Cardiac septum (tissue), 1 donor: Measurements from ENCODE around the gene AGBL1. TPM values are rescaled to one million over a fixed set of nuclear protein-coding genes. Genes with fewer than 3 reads are reported as not detected.
"Not testable (repeated sequence)": the region's sequence is repeated elsewhere in the genome, so short reads cannot be mapped to it uniquely, and the experiment has no call there.

Experiments
- DNase-seq: peaks from one replicate; pipeline ENCODE4 v3.0.0-alpha.2; 2020; ENCODE audit warnings: low spot score
- intact Hi-C: fragments of 100-400 bp; cut with DNase I; formaldehyde crosslinking; loops from one replicate; pipeline ENCODE4 v1.14.0; 2022
- total RNA-seq: library from RNA; stranded (reverse); fragmentation: NEBNext Ultra II Directional; extraction: Animal tissue kit (Norgen Biotek cat#: 25700); gene quantifications from one replicate; pipeline ENCODE4 v1.2.1, GENCODE V29; 2021
- donor health status: DM: no; HTN: no; CAD: no.

AGBL1 gene
- total RNA-seq, 1 donor from 2014 or later: 0.19 TPM

DNA sequence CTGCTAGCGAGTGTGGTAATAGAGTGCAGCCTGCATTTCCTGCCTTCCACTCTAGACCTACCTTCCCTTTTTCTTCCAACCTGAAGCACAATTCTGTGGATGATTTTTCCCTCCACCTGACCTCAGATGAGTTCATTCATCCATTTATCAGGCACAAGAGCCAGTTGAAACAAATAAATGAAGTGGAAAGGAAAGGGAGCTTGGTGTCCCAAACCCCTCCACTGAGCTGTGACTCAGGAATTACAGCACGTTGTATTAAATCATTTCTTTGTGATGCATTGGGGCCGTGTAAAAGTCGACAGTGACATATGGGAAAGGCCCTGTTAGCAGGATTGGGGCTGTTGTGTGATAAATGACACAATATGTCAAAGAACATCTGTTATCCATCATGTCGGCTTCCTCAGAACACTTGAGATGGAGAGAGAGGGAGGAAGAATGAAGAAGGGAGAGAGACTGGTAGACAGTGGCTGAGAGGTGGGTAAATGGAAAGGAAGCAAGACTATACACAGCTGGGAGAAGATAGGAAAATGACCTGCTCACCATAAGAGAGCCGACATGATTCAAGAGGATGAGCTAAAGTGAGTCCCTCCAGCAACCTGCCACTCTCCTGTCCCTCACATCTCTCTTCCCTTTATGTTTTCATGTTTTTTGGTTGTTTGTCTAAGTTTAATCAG is 366.0 kb downstream of the AGBL1 start:
- DNase-seq: no peak
- intact Hi-C loops: no loop called here

DNA sequence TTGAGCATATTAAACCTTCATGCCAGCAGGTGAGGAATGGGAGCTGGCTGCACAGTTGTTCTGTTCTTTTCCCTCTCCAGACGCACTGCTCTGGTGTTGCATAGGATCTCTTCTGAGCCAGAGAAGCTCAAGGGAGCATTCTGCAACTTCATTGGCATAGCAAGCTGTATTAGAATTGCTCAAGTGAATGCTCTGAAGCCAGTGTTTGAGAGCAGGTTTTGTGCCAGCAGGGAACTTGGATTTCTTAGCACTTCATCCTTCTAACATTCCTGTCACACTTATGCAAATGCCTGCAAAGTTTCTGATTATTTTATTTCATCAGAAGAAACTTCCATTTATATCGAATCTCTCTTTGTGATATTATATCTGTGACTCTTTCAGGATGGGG is 366.6 kb downstream of the AGBL1 start:
- no peak for DNase-seq
- intact Hi-C loops: no loop called here

DNA sequence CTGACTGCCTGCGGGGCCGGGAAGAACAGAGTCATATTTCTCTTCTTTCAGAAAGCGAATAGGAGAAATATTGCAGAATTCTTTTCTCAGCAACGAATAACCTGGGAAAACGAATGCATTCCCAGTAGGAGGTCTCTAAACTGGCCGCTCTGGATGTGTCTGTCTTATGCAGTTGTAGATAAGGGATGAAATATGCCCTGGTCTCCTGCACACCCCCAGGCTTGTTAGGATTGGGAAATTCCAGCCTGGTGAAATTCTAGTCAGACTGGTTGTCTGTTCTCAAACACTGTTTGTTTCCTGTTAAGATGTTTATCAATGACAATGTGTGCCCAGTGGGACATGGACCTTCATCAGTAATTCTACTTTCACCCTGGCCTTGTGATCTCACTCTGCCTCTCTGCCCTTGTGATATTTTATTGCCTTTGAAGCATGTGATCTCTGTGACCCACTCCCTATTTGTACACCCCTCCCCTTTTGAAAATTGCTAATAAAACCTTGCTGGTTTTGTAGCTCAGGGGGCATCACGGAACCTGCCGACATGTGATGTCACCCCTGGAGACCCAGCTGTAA is 385.9 kb downstream of the AGBL1 start:
- intact Hi-C loops, DNase-seq: not testable (repeated sequence)

DNA sequence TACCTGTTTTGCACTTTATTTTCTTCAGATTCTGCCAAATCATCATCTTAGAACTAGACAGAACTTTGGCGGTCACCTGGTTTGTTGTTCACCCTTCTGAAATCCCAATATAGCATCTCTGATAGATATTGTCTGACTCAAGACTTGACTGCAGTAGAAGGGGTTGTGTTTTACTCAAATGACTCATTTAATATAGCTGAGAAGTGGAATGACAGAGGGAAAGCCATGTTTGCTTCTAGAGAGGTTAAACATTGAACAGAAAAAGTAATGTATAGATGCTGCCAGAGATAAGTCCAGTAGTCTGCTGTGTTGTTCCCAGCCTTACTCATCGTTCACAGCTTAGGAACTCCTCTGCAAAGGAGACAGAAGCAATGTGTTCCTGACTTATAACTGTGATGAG is 402.0 kb downstream of the AGBL1 start:
- intact Hi-C loops: no loop called here
- no peak for DNase-seq

DNA sequence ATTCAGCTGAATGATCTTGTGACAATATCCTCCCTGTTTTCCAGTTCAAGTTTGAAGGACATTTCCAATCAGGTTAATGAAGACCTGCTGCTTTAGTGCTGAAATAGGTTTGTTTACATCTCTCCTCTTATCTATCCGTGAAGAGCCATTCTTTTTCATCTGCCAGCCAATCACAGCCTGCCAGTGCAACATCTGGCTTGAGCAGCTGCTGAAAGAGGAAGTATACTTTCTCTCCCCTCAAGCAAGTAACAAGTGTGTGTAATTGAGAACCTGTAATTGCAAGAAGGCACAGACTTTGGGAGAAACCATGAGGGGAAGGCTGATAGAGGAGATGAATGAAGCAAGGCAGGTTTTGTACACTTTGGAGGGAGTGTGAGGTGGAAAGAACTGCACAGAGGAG is 404.3 kb downstream of the AGBL1 start:
- intact Hi-C loops: no loop called here
- DNase-seq: no peak

DNA sequence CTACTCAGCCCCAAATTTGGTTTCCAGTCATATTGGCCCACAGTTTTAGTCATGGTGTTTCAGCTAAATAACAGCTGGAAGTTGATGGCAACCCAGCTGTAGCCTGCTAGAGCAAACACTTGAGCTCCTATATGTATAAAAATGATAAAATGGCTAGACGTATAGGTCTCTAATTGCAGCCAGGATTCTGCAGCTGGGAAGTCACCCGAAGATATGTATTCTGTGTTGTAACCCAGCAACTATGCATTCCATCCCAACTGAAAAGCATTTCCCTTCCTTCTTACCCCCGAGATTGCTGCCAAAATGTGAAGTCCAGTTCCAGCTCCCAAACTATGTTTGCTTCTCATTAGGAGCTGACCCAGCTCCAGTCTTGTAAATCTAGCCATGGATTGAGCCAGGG is 408.4 kb downstream of the AGBL1 start:
- no peak for DNase-seq
- intact Hi-C loops: no loop called here

DNA sequence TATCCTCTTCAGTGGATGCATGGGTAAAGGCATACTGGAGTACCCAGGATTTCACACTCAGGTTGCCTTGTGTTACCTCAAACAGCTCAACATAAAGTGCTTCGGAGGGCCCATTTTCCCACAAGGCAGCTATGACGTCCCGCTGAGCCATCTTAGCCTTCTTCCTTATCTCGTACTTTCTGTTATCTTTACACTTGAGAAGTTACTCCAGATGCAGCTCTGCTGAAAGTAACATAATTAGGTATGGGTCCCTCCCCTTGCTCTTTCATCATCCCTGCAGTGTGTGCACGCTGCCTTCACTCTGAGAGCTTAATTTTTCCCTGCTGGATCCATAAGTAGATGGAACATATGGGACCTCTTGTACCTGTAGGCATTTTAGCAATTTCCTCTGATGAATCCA is 410.3 kb downstream of the AGBL1 start:
- intact Hi-C loops: no loop called here
- no peak for DNase-seq

DNA sequence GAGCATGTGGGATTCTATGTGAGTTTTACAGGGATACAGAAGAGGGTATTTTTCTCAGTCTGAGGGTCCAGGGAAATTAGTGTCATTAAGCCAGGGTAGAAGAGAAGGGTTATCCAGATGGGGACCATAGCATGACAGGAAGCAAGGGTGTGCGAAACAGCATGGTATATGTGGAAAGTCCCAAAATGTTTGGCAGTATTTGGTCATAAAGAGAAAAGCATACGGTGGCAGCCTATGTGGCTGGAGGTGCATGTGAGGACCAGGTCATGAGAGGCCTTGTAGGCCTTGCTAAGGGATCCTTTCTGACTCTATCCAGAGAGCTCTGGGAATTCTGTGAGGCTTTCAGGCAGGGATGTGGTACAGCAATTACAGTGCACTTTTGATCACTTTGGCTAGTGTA is 411.4 kb downstream of the AGBL1 start:
- no peak for DNase-seq
- intact Hi-C loops: no loop called here

DNA sequence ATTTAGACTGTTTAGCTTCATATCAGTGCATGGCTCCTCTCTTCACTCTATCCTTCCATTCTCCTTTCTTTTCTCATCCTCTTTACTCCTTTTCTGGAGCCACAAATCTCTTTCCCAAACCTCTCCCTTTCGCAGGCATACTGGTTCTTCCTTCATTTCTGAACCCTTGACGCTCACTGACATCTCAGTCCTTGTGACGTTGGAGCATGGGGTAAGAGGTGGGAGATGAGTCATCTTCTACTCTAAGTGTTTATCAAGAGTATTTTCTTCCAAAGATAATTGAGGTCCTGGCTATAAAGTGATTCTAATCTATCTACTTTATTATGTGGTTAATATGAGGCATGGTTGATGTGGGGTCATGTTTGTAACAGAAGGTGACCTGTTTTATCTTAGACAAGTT is 414.2 kb downstream of the AGBL1 start:
- intact Hi-C loops: no loop called here
- no peak for DNase-seq

DNA sequence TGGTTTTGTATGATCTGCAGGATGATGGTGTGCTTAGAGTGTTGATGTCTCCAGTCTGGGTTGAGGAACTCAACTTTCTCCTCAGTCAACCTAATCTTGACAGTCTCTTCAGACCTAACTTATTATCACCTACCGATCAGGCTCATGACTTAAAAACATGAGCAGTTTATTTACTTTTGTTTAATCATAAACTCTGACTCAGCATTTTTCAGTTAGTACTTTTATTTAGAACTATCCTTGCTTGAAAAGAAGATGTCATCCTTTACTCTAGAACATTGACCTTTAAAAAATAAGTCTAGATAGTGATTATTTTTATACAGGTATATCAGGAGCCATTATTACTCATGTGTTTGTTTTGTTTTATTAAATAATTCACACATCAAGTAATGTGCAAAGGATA is 414.8 kb downstream of the AGBL1 start:
- intact Hi-C loops: no loop called here
- DNase-seq: no peak

DNA sequence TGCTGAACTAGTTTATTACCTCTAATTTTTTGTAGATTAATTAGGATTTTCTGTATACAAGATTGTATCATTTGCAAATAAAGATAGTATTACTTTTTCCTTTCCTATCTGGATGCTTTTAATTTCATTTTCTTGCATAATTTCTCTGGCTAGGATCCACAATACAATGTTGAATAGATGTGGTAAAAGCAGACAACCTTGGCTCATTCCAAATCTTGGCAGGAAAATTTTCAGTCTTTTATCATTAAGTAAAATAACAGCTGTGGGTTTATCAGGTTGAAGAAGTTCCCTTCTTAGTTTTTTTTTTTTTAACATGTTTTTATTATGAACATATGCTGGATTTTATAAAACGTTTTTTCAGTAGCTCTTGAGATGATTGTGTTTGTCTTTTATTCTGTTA is 422.6 kb downstream of the AGBL1 start:
- intact Hi-C loops: no loop called here
- no peak for DNase-seq

DNA sequence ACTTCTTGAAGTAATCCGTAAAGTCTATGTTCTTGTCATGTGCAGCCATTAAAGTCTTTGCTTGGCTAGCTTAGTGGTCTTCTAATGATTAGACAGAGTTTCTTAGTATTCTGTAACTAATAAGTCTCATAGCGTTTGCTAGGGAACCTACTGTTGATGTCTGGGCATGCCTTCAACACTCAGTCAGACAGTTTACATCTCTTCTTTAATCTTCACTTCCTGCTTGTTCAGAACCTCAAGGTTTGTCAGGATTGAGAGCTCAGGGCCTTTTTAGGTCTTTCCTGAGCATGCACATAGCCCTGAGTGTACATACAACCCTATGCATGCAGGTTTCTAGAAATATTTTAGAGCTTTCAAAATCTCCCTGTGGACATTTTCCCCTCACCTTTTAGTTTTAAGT is 426.3 kb downstream of the AGBL1 start:
- DNase-seq: no peak
- intact Hi-C loops: no loop called here

DNA sequence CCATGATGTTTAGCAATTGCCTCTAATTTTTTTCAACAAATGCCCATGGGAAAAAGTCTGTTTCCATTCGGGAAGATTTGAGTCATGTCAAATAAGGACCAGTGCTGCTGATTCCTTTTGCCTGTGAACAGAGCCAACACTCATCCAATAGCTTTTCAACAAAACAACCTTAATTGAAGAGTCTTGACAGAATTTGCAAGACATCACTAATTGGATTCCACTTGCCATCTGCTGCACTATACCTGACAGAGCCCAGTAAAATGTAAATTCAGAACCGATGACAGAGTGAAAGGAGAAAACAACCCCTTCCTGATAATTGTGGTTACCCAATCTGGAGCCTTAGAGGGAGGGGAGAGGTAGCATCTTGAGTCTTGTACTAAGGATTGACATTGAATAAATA is 426.7 kb downstream of the AGBL1 start:
- intact Hi-C loops: no loop called here
- DNase-seq: no peak

DNA sequence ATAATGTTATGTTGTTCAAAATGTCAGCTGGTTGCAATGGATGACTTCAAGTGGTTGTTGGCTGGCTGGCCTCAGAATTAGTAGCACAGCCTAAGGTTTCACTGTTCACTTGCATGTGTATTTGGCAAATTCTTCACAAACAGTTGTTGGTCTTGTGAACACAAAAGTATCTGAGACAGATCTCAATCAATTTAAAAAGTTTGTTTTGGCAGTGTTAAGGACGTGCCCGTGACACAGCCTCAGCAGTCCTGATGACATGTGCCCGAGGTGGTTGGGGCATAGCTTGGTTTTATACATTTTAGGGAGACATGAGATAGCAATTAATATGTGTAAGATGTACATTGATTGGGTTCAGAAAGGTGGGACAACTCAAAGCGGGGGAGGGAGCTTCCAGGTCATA is 436.0 kb downstream of the AGBL1 start:
- no peak for DNase-seq
- intact Hi-C loops: no loop called here

DNA sequence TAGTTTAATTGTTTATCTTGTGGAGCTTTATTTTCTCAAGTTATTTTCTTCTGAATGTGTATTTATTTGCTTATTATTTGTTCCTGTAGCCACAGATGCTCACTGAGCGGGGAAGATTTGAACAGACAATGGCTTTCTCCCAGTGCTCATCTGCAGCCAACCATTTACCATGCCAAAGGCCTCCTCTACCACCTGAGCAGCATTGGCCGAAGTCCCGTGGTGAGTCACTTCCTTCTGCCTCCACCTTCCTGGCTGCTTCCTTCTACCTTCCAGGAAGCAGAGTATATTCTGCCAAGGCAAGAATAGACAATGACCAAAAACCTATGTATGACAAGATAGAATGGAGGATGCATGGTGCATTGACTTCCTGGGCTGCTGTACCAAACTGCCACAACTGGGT is 443.1 kb downstream of the AGBL1 start:
- intact Hi-C loops: no loop called here
- no peak for DNase-seq

DNA sequence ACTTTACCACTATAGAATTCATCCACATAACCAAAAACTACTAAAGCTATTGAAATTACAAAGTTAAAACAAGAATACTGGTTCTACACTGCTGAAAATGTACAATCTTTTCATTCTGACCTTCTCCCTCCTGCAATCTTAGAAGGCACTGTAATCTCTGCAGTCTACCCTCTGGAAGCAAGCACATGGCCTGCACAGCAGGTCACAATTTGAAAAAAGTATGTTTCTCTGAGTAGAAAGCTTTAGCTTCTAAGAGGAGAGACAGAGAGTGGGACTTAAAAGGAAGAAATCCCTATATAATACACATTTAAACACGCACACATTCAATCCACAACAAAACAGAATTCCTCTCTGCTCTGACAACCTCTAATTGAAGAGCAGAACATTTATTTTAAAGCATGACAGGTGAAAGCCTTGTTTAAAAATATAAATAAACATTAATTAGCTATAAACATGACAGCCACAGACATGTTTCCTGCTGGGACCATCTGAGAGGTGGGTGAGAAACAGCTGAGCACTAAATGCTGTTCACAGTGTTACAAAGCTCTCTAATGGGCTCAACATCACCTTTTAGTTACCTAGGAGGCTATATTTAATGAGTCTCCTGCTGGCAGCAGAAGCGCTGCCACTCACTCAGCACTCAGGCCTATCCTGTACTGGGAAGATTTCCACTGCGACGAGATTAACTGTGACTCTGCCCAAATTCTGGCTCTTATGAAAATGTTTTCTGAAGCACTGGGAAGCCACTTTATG is 447.4 kb downstream of the AGBL1 start:
- DNase-seq: no peak
- intact Hi-C loops: no loop called here

DNA sequence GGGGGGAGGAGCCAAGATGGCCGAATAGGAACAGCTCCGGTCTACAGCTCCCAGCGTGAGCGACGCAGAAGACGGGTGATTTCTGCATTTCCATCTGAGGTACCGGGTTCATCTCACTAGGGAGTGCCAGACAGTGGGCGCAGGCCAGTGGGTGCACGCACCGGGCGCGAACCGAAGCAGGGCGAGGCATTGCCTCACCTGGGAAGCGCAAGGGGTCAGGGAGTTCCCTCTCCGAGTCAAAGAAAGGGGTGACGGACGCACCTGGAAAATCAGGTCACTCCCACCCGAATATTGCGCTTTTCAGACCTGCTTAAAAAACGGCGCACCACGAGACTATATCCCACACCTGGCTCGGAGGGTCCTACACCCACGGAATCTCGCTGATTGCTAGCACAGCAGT is 448.4 kb downstream of the AGBL1 start:
- intact Hi-C loops: not testable (repeated sequence)

DNA sequence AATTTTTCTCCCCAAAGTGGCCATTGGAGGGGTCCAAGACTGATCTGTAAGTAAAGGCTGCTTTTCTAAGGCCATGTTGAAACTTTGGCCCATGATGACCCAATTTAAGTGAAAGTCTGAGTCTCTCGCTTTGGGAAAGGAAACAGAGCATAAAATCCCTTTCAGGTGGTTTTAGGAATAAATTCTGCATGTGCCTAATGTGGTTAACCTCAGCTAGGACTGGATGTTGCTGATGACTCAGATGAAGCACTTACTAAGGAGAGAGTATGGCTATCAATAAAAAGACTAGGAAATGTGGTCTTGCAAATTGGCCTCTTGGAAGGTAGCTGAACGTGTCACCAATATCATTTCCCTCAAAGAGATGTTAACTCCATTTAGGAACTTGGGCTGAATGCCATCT is 458.5 kb downstream of the AGBL1 start:
- DNase-seq: no peak
- intact Hi-C loops: no loop called here

More for the DNA sequence above, 448.4 kb downstream of the AGBL1 start:
- DNase-seq: not testable (repeated sequence)

DNA sequence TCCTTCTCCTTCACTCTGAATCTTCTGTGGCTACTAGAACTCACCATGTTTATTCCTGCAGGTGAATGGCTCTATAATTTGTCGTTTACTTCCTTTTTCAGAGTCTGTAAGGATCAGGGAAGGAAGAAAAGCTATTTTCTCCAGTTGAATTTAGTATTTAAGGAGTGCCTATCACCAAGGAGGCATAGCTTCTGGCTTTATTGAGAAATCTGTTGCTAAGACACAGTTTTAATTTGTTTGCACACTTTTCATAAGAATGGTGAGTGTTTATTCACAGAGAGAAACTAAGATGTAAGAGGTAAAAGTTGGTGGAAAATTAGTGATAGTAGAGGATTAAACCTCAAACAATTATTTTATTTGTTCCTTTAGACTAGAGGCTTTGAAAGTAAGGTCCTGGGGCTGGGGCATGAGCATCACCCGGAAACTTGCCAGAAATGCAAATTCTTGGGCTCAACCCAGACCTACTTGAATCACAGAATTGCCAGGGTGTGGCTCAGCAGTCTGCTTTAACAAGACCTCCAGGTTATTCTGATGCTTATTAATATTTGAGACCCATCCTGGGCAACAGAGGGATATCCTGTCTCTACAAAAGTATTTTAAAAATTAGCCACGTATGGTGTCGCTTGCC is 461.3 kb downstream of the AGBL1 start:
- intact Hi-C loops: no loop called here
- DNase-seq: no peak

DNA sequence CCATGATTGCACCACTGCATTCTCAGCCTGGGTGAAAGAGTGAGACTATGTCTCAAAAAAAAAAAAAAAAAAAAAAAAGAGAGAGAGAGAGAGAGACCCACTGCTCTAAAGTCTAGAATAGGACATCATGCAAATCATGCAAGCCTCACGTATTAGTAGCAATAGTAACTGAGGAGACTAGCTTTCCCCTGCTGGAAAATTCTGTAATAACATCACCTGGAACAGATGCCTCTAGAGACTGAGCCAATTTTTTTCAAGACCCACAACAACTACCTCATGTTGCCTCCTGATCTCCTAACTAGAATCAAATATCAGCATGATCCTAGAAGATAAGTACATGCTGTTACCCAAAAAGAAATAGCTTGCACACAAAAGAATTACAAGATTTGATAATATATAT is 461.9 kb downstream of the AGBL1 start:
- intact Hi-C loops: no loop called here
- DNase-seq: no peak

DNA sequence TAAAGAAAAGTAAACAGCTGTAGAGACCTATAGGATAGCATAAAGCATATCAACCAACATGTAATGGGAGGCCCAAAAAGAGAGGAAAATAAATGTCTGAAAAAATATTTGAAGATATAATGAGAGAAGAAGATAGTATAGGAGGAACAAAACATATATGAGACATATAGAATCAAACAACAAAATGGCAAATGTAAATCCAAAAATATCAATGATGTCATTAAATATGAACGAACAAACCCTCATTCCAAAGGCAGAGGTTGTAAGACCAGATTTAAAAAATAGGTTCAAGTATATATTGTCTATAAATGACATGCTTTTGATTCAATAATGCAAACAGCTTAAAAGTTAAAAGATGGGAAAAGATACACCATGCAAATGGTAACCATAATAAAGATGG is 470.4 kb downstream of the AGBL1 start:
- DNase-seq: no peak
- intact Hi-C loops: no loop called here
